ENCODE results near the gene SNAPC2.

GRCh38 chr19:7901337-7901736 is 18.8 kb upstream of the SNAPC2 start:
- TF ChIP-seq CTCF (IDR thresholded peaks at IDR 0.05): no peak
- TF ChIP-seq POLR2A (IDR thresholded peaks at IDR 0.05): no peak
- TF ChIP-seq EP300 (IDR thresholded peaks at IDR 0.05; ENCODE audit: low read depth): no peak
- TF ChIP-seq POLR2AphosphoS5 (IDR thresholded peaks at IDR 0.05): no peak

All from transverse colon (tissue), 4 donors.